ENCODE measurements around the gene RBM47.

The RBM47 gene

GRCh38 chr4:40544221-40544620 lies 85.4 kb downstream of the RBM47 start:
- no peak for TF ChIP-seq CTCF (IDR thresholded peaks at IDR 0.05; ENCODE audit: low read depth, low read length, missing control alignments)
- DNase-seq (ENCODE audit: extremely low read depth, low read depth), result no peak
- no peak overlapping the region for H3K4me3 ChIP-seq (replicated peaks; ENCODE audit: low read depth, low read length)

- no peak for TF ChIP-seq CTCF (IDR thresholded peaks at IDR 0.05; ENCODE audit: low read depth, low read length, missing control alignments)
- no peak overlapping the region for H3K4me3 ChIP-seq (replicated peaks; ENCODE audit: low read depth, low read length)
- DNase-seq (ENCODE audit: extremely low read depth, low read depth), result no peak
Observed at GRCh38 chr4:40540800-40541199, 88.9 kb downstream of the RBM47 start.

- no peak for TF ChIP-seq CTCF (IDR thresholded peaks at IDR 0.05; ENCODE audit: low read depth, low read length, missing control alignments)
Observed at GRCh38 chr4:40536032-40536431, 93.6 kb downstream of the RBM47 start.

GRCh38 chr4:40531636-40532023 lies 98.0 kb downstream of the RBM47 start:
- no peak for DNase-seq (ENCODE audit: extremely low read depth, low read depth)
- TF ChIP-seq CTCF (IDR thresholded peaks at IDR 0.05; ENCODE audit: low read depth, low read length, missing control alignments), result no peak
- H3K4me3 ChIP-seq (replicated peaks; ENCODE audit: low read depth, low read length), result no peak overlapping the region

More at GRCh38 chr4:40536032-40536431, 93.6 kb downstream of the RBM47 start:
- H3K4me3 ChIP-seq (replicated peaks; ENCODE audit: low read depth, low read length), result no peak overlapping the region
- DNase-seq (ENCODE audit: extremely low read depth, low read depth), result no peak

- no peak overlapping the region for H3K4me3 ChIP-seq (replicated peaks; ENCODE audit: low read depth, low read length)
- DNase-seq (ENCODE audit: extremely low read depth, low read depth), result no peak
- TF ChIP-seq CTCF (IDR thresholded peaks at IDR 0.05; ENCODE audit: low read depth, low read length, missing control alignments), result no peak
Observed at GRCh38 chr4:40530961-40531635, 98.6 kb downstream of the RBM47 start.

- DNase-seq (ENCODE audit: extremely low read depth, low read depth), result no peak
- no peak for TF ChIP-seq CTCF (IDR thresholded peaks at IDR 0.05; ENCODE audit: low read depth, low read length, missing control alignments)
- H3K4me3 ChIP-seq (replicated peaks; ENCODE audit: low read depth, low read length), result no peak overlapping the region
Observed at GRCh38 chr4:40526741-40527140, 102.9 kb downstream of the RBM47 start.

Data from HFF-Myc (cell line).